Germinal center (tissue), 1 donor: Measurements from ENCODE around the gene POLR3K.
A peak's percentile ranks its signal among the peaks of the same experiment; 100 is the strongest.
"Not testable (repeated sequence)": the region's sequence is repeated elsewhere in the genome, so short reads cannot be mapped to it uniquely, and the experiment has no call there.

Source experiments
- DNase-seq: peaks from one replicate; pipeline ENCODE4 v3.0.0; 2012; ENCODE audit warnings: mixed read lengths, low spot score

Gene POLR3K

GRCh38 chr16:42691-43090 is 10.7 kb downstream of the POLR3K start:
- no peak for DNase-seq

GRCh38 chr16:42069-42457 is 11.3 kb downstream of the POLR3K start:
- no peak for DNase-seq

- DNase-seq: no peak
These were observed 11.9 kb downstream of the POLR3K start for GRCh38 chr16:41439-42068.

- peak; percentile 87 for DNase-seq
These were observed 14.2 kb downstream of the POLR3K start for GRCh38 chr16:38941-39892.

GRCh38 chr16:38206-38605 is 15.2 kb downstream of the POLR3K start:
- not testable (repeated sequence) for DNase-seq

GRCh38 chr16:37511-37910 is 15.9 kb downstream of the POLR3K start:
- peak; percentile 28 for DNase-seq

- DNase-seq: no peak
These were observed 16.9 kb downstream of the POLR3K start for GRCh38 chr16:36336-36984.

GRCh38 chr16:35678-36305 is 17.6 kb downstream of the POLR3K start:
- DNase-seq: no peak

- peak; percentile 42 for DNase-seq
These were observed 18.3 kb downstream of the POLR3K start for GRCh38 chr16:35011-35677.

GRCh38 chr16:34648-34987 is 18.8 kb downstream of the POLR3K start:
- no peak for DNase-seq

- DNase-seq: no peak
These were observed 19.3 kb downstream of the POLR3K start for GRCh38 chr16:33877-34647.

- DNase-seq: not testable (repeated sequence)
These were observed 20.1 kb downstream of the POLR3K start for GRCh38 chr16:33154-33876.

- DNase-seq: not testable (repeated sequence)
These were observed 22.8 kb downstream of the POLR3K start for GRCh38 chr16:30627-31026.

- not testable (repeated sequence) for DNase-seq
These were observed 27.5 kb downstream of the POLR3K start for GRCh38 chr16:25926-26348.

GRCh38 chr16:24151-24550 is 29.3 kb downstream of the POLR3K start:
- DNase-seq: not testable (repeated sequence)

GRCh38 chr16:20886-21285 is 32.5 kb downstream of the POLR3K start:
- not testable (repeated sequence) for DNase-seq

- DNase-seq: not testable (repeated sequence)
These were observed 36.2 kb downstream of the POLR3K start for GRCh38 chr16:17062-17765.

- not testable (repeated sequence) for DNase-seq
These were observed 42.6 kb downstream of the POLR3K start for GRCh38 chr16:10772-11171.

GRCh38 chr16:9903-10665 is 43.3 kb downstream of the POLR3K start:
- DNase-seq: no peak
